ENCODE data around the gene TBC1D16. TPM values are rescaled to one million over a fixed set of nuclear protein-coding genes. Genes with fewer than 3 reads are reported as not detected.

TBC1D16 gene
- total RNA-seq, 4 donors from 2014 or later = 5.8 to 8.1 (median 7.0) TPM

DNA sequence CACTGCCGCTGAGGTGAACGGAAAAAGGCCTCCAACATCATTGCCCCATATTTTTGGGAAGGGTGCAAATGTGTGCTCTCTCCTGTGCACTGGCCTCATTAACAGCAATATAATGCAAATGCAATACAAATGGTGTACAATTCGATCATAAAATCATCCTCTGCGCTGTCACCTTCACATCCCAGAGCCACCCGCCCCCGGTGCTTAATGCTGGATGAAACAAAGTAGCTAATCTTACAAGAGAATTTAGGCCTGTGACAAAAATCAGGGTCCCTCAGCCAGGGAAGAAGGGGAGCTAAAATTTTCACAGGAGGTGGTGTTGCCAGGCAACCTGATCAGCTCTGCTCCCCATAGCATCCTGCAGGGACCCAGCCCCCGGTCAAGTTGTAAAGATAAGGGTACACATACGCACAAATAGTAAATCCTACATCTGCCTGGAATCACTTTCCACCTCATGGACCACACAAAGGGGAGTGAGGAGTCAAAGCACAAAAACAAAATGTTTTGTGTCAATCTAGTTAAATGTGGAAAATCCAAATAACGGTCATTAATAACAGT lies 3.0 kb downstream of the TBC1D16 start:
- H3K27me3 ChIP-seq = peaks cover 0 to 21% (median 19%) of the 10 kb centered on the region in 3 donors
- no peak overlapping the region for H3K27ac ChIP-seq
- TF ChIP-seq, protein P1, sequence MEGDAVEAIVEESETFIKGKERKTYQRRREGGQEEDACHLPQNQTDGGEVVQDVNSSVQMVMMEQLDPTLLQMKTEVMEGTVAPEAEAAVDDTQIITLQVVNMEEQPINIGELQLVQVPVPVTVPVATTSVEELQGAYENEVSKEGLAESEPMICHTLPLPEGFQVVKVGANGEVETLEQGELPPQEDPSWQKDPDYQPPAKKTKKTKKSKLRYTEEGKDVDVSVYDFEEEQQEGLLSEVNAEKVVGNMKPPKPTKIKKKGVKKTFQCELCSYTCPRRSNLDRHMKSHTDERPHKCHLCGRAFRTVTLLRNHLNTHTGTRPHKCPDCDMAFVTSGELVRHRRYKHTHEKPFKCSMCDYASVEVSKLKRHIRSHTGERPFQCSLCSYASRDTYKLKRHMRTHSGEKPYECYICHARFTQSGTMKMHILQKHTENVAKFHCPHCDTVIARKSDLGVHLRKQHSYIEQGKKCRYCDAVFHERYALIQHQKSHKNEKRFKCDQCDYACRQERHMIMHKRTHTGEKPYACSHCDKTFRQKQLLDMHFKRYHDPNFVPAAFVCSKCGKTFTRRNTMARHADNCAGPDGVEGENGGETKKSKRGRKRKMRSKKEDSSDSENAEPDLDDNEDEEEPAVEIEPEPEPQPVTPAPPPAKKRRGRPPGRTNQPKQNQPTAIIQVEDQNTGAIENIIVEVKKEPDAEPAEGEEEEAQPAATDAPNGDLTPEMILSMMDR (IDR thresholded peaks at IDR 0.05 in 4 of 5, conservative IDR thresholded peaks at IDR 0.05 in 1 of 5) = no peak
- no peak for ATAC-seq
- intact Hi-C loops (cut with DNase I; ENCODE audit: low total_unique reads) = no loop called here
- H3K4me1 ChIP-seq = peaks cover 32% of the 10 kb centered on the region in 2 donors
- no peaks in the 10 kb centered on the region for H3K36me3 ChIP-seq
- in situ Hi-C loops (cut with MboI; ENCODE audit: low sequenced_read_pairs in 4 of 4) = no loop called here
- H3K9me3 ChIP-seq = no peaks in the 10 kb centered on the region
- no peak for DNase-seq
- H3K4me3 ChIP-seq = no peak overlapping the region

DNA sequence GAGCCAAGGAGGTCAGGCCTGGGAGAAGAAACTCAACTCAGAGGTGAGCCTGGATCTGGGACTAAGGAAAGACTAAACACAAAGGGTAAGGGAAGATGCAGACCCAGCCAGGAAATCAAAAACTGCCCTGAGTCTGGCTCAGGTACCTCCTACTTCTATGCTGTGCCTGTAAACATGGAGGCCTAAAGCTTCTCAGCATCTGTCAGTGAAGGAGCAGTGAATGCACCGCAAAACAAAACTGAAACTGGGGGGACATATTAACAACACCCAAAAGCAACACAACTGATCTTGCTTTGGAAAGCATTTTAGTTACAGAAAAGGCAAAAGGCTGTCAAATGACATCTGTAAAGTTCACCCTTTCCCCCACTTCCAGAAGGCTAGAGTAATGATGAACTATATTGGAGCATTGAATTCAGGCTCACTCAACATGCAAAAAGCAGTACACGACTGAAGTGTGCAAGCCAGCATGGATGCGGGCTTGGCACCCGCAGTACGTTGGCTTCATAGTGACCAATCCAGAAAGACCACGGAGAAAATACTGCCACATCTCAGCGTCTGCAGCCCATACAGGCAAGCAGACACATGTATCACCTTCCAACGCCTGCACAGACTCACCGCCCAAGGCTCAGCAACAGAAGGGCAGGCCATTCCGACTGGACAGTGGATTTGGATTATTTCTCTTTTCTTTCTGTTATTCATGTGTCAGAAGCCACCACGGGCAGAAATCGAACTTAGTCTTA lies 3.8 kb downstream of the TBC1D16 start:
- no peak for TF ChIP-seq POLR2A (IDR thresholded peaks at IDR 0.05)
- TF ChIP-seq, protein P1 (IDR thresholded peaks at IDR 0.05 in 4 of 5, conservative IDR thresholded peaks at IDR 0.05 in 1 of 5) = no peak
- in situ Hi-C loops (cut with MboI; ENCODE audit: low sequenced_read_pairs in 4 of 4) (no loop called here), intact Hi-C loops (cut with DNase I; ENCODE audit: low total_unique reads) (no loop called here)
- Histone ChIP-seq H3K9me3 (no peaks in the 10 kb centered on the region), H3K4me3 (no peak overlapping the region), H3K36me3 (no peaks in the 10 kb centered on the region), H3K4me1 (peaks cover 28% of the 10 kb centered on the region in 2 donors), H3K27ac (peak overlapping the region in 1 of 4 donors; percentile 26), H3K27me3 (peaks cover 0 to 21% (median 19%) of the 10 kb centered on the region in 3 donors)
- ATAC-seq (no peak), DNase-seq (no peak)

DNA sequence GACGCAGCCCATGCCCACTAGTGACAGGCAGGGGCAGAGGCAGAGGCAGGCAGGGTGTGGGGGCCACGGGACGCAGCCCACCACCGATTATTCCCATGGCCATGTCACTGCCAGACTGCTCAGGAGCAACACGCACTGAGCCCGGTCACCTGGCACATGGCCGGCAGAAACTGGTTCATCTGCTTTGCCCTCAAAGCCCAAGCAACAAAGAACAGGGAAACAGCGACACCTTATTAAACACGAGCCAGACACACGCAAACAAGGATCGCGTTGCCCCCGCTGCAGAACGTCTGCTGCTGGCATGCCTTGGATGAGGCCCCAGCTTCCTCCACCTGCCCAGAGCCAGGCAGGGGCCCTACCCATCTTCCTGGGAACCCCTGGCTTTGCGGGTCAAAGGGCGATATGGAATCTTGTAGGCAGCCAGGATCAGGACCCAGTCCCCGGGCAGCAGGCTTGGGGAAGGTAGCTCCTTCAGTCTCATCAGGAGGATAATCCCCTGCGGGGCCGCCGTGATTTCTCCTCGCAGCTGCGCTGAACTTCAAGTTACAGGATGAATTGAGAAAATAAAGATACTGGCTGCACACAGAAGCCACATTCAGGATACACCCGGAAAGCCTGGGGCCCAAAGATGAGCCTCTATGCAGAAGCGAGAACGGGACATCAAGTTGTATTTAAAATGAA lies 4.8 kb downstream of the TBC1D16 start:
- intact Hi-C loops (cut with DNase I; ENCODE audit: low total_unique reads) = no loop called here
- ATAC-seq = no peak
- in situ Hi-C loops (cut with MboI; ENCODE audit: low sequenced_read_pairs in 4 of 4) = no loop called here
- peaks cover 21 to 27% of the 10 kb centered on the region in 2 donors for H3K4me1 ChIP-seq
- peak overlapping the region; percentile 15 to 76 (median 58) for H3K27ac ChIP-seq
- peak in 1 of 2 donors; percentile 48 for DNase-seq
- no peaks in the 10 kb centered on the region for H3K9me3 ChIP-seq
- H3K36me3 ChIP-seq = no peaks in the 10 kb centered on the region
- TF ChIP-seq, protein P1 (IDR thresholded peaks at IDR 0.05 in 4 of 5, conservative IDR thresholded peaks at IDR 0.05 in 1 of 5) = no peak
- TF ChIP-seq POLR2A (IDR thresholded peaks at IDR 0.05) = no peak
- H3K27me3 ChIP-seq = peaks cover 0 to 22% (median 19%) of the 10 kb centered on the region in 3 donors
- H3K4me3 ChIP-seq = no peak overlapping the region

DNA sequence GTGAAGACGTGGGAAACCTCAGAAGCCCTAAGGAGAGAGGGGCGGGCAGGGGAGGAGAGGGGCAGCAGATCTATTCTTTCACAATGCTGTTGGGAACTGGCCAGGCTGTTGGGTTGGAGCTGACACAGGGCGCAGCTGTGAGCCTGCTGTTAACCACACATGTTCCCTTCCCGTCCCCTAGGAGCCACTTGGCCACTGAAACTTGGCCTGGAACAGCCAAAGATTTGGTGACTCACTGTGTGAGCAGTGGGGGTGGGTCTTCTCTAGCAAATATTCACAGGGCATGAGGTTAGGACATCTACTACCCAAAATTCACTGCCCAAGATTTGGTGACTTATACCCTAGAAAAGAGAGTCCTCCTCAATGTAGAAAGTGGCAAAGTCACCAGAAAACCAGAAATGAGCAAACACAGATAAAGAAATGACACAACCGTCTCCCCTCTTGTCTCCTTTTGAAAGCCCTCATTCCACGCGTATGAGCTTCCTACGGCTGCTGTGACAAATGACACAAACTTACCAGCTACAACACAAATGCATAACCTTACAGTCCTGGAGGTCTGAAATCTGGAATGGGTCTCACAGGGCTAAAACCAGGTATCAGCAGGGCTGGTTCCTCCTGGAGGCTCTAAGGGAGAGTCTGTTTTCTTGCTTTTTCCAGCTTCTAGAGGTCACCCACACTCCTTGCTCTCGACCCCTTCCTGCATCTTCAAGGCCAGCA lies 6.3 kb downstream of the TBC1D16 start:
- ATAC-seq = peak; percentile 84 to 92
- H3K9me3 ChIP-seq = no peaks in the 10 kb centered on the region
- peaks cover 0 to 19% (median 17%) of the 10 kb centered on the region in 3 donors for H3K27me3 ChIP-seq
- peaks cover 27 to 29% of the 10 kb centered on the region in 2 donors for H3K4me1 ChIP-seq
- peak overlapping the region in 1 of 4 donors; percentile 24 for H3K4me3 ChIP-seq
- peak overlapping the region; percentile 44 to 80 (median 73) for H3K27ac ChIP-seq
- intact Hi-C loops (cut with DNase I; ENCODE audit: low total_unique reads) (loop anchor here (2.0 kb wide), 1 partner anchor 21 kb away; no protein-coding TSS in a partner anchor), in situ Hi-C loops (cut with MboI; ENCODE audit: low sequenced_read_pairs in 4 of 4) (no loop called here)
- TF ChIP-seq POLR2A (IDR thresholded peaks at IDR 0.05) = no peak
- TF ChIP-seq, protein P1 (IDR thresholded peaks at IDR 0.05 in 4 of 5, conservative IDR thresholded peaks at IDR 0.05 in 1 of 5) = no peak
- peak; percentile 80 to 91 for DNase-seq
- H3K36me3 ChIP-seq = no peaks in the 10 kb centered on the region

Measured in gastrocnemius medialis (tissue), 4 donors.